SU-DHL-6 (cell line): Measurements from ENCODE around the gene IGFL2.

Experiments used
- EZH2phosphoT487 ChIP-seq: fragments of 200-600 bp; sonication (generic), shearing (Covaris generic); conservative IDR thresholded peaks from 2 replicates; pipeline ENCODE4 v1.6.1; 2018; ENCODE audit warnings: mild to moderate bottlenecking, antibody characterized with exemption, low read length, moderate library complexity, mixed read lengths
- TF ChIP-seq, protein P1 (sequence below): fragments of 200-600 bp; sonication (generic); IDR thresholded peaks from one replicate; pipeline ENCODE4 v1.5.1; 2017; ENCODE audit warnings: antibody characterized with exemption, mild to moderate bottlenecking, low read length, moderate library complexity; ENCODE audit not compliant: insufficient read depth, poor library complexity, severe bottlenecking

DNA sequence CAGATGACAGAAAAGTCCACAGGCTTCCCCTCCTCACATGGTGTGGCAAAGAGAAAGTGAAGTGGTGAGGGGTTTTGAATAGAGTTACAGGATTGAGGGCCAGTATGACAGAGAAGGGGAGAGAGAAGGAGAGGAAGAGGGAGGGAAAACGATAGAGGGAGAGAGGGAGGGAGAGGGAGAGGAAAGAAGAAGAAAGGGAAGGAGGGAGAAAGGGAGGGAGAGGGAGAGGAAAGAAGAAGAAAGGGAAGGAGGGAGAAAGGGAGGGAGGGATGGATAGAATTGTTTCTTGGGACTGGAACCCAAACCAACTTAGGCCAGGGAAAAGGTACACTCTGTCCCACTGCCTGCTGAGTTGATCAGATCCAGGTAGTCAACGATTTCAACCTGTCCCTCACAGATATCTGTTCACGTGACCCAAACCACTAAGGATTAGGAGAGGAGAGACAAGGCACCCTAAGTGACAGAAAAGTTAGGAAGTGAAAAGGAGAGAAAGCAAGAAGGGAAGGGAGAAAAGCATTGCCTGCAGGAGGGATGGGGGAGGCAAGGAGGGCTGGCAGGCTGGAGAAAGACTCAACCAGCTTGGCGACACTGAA, 15.4 kb upstream of the IGFL2 start:
- TF ChIP-seq, protein P1, sequence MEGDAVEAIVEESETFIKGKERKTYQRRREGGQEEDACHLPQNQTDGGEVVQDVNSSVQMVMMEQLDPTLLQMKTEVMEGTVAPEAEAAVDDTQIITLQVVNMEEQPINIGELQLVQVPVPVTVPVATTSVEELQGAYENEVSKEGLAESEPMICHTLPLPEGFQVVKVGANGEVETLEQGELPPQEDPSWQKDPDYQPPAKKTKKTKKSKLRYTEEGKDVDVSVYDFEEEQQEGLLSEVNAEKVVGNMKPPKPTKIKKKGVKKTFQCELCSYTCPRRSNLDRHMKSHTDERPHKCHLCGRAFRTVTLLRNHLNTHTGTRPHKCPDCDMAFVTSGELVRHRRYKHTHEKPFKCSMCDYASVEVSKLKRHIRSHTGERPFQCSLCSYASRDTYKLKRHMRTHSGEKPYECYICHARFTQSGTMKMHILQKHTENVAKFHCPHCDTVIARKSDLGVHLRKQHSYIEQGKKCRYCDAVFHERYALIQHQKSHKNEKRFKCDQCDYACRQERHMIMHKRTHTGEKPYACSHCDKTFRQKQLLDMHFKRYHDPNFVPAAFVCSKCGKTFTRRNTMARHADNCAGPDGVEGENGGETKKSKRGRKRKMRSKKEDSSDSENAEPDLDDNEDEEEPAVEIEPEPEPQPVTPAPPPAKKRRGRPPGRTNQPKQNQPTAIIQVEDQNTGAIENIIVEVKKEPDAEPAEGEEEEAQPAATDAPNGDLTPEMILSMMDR: no peak
- no peak for TF ChIP-seq EZH2phosphoT487
